DMS 273 (cell line): ENCODE measurements around the gene SPTLC1.

Experiments
- DNase-seq: peaks from one replicate; lab custom pipeline; 2025; ENCODE audit not compliant: unreplicated experiment; lab: John Stamatoyannopoulos, UW

The SPTLC1 gene

GRCh38 chr9:92098638-92099037, 16.6 kb downstream of the SPTLC1 start:
- no peak for DNase-seq

DNA sequence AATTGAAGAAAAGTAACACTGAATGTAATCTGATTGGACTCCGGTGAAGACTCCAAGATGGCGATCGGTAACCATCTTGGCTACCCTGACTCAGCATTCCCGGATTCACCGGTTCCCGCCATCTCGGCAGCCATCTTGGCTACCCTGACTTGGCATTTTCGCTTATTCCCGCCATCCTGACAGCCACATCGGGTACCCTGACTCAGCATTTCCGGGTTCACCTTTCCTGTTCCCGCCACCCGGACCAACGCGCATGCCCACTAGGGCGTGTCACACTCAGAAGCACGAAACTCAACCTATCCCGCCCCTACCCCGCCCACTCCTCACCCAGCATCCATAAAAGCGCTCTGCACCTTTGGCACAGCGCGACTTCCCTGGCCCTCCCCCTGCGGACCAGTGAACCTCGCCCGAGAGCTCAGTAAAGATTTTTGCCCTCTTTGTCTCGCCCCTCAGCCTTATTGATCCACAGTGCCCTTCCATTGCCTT, 17.2 kb downstream of the SPTLC1 start:
- DNase-seq = peak; percentile 2

DNA sequence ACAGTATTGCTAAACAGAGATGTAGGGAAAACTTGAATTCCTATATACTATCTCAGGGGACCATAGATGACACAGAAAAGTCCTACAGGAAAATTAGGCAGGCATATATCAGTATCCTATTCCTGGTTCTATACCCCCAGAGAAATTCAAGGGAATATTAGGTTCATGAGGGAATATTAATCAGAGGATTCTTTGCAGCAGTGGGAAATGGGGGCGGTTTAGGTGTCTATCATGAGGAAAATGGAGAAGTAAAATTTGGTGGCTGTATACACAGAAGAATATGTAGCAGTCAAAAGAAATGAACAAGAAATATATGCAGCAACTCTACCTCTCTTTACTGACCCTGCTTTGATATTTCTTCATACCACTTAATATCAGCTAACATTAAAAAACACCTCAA, 20.0 kb downstream of the SPTLC1 start:
- no peak for DNase-seq

DNA sequence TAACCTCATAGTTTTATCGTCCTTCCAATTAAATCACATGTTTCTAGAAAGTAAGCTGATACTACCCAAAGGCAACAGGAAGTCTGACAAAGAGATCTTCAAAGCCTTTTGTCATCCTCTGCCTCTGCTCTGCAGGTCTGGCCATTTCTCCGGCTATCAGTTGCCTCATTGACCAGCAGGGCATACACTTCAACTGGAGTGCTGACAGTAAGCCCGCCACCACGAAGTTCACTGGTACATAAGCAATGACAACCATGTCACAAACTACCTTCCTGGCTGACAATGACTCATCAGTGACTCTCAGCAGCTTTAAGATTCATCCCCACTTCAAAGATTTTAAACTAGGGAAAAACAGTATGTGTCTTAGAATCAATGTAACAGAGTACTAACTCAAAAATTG, 20.6 kb downstream of the SPTLC1 start:
- DNase-seq = no peak

DNA sequence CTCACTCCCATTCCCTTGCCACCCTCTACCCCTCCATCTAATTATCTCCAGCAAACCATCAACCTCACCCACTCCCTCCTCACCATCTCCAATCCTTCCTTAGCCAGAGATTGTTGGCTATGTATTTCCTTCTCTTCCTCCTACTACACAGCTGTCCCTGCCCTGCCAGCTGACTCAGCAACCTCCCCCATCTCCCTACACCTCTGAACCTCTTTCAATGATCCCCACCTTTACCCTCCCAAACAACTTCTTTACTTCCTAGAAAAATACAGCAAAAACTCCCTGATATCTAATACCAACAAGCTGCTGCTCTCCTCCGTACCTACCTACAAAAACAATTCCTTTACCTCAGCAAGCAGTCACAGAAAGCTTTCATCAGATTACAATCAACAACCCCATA, 37.3 kb downstream of the SPTLC1 start:
- DNase-seq = no peak

- no peak for DNase-seq
Observed at GRCh38 chr9:92071634-92072033, 43.6 kb downstream of the SPTLC1 start.

GRCh38 chr9:92066168-92066567, 49.0 kb downstream of the SPTLC1 start:
- DNase-seq = no peak

GRCh38 chr9:92064711-92065110, 50.5 kb downstream of the SPTLC1 start:
- DNase-seq = no peak

GRCh38 chr9:92061184-92061583, 54.0 kb downstream of the SPTLC1 start:
- no peak for DNase-seq

DNA sequence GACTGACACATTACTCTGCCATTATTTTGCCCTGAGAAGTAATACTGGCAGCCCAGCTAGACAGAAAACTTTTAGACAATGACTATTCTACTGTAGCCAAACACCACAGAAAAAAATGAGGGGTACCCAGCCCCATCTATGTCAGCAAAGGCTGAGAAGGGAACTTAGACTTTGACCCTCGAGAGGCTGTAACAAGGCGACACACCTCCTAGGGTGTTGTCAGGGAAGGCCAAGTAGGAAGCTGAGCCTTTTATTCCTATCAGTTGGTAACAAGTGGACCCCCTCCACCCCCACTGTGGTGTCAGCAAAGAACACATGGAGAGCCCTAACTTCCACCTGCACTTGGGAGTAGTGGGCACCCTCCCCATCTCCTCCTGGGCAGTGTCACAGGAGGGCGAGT, 55.6 kb downstream of the SPTLC1 start:
- DNase-seq = no peak

- no peak for DNase-seq
Observed at GRCh38 chr9:92058723-92059444, 56.3 kb downstream of the SPTLC1 start.

- no peak for DNase-seq
Observed at GRCh38 chr9:92058026-92058425, 57.2 kb downstream of the SPTLC1 start.

DNA sequence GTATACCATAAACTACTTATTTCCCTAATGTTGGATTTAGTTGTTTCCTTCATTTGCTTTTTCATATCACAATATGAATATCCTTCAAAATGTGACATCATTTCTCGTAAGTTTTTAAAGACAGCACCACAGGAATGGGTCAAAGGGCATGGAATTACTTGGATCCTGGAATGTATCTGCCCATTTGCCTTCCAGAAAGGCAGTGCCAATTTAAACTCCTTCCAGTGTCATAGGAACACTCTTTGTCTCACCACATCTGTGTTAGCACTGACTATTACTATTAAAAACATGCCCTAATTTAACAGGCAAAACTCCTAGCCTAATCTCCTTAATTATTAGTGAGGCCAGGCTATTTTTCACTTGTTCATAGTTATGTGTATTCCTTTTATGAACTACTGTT, 58.0 kb downstream of the SPTLC1 start:
- DNase-seq = no peak

GRCh38 chr9:92055624-92056023, 59.6 kb downstream of the SPTLC1 start:
- DNase-seq = peak; percentile 8

- DNase-seq = no peak
Observed at GRCh38 chr9:92048924-92049625, 66.1 kb downstream of the SPTLC1 start.

DNA sequence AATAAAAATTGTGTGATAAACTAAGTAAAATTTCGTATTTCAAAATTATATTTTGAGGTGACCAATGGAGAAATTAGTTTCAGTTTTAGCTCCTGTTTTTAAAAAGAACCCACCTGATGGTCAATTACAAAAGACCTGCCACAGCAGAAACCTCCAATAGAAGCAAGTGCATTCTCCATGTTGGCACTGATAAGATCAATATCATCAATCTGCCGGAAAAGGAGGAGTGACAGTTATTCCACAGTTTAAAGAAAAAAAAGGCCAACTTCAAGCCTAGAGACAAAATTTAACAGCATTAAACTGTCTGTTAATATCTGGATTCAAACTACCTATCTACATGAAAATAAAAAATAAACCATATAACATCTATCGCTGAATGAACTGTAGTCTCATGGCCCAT, 67.7 kb downstream of the SPTLC1 start:
- no peak for DNase-seq

GRCh38 chr9:92046676-92047075, 68.5 kb downstream of the SPTLC1 start:
- DNase-seq = no peak

GRCh38 chr9:92044936-92045335, 70.3 kb downstream of the SPTLC1 start:
- DNase-seq = no peak

DNA sequence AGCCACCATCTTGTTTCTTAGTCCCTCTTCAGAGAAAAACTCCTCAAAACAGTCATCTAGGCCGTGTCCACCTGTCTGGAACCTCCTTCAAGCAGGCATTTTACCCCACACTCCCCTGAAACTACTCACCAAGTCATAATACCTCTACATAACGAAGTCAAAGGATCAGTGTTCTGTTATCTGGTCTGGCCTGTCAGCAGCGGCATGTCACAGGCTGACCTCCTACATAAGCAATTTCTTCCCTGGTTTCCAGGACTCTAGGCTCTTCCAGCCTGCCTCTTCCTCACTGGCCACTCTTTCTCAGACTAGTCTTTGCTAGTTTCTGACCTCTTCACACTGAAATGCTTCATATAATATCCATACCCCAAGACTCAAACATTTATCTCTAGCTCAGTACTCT, 72.2 kb downstream of the SPTLC1 start:
- DNase-seq = no peak

GRCh38 chr9:92042260-92042659, 73.0 kb downstream of the SPTLC1 start:
- DNase-seq = no peak

DNA sequence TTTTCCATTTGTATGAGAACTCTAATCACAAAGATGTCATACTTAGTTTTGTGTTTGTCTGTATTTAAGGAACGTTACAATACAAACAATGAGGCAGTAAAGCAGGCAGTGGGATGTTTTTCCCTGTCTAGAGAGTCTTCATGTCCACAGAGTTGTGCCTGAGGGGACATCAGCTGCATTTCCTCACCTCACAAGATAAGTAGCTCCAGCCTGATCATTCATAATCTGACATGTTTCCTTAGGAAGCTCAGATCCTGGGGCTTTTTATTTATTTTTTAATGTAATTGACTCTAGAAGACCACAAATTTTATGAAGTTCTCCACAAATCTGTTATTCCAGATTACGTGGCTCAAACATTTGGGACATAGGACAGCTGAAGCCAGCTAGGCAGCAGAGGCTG, 78.5 kb downstream of the SPTLC1 start:
- DNase-seq = no peak

DNA sequence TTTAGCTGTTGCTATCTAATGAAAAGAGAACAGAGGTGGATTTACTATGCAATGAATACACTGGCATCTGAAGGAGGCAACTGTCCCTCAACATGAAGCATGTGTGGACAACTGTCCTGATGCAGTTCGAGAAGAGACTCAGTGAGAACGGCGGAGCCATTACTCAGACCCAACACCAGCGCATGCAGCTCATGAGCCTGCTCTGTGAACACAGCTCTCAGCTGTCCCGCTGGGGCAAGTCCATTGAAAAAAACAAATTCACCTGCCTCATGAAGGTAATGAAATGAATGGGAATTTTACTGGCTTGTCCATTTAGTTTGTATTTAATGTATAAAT, 78.8 kb downstream of the SPTLC1 start:
- DNase-seq = no peak
